GM11168 (cell line): ENCODE data around the gene SEL1L3.

ENCODE experiments used
- in situ Hi-C: fragments of 300-500 bp; cut with MboI; formaldehyde crosslinking; loops from one replicate; pipeline ENCODE4 v1.12.0; 2022; ENCODE audit warnings: low sequenced_read_pairs; ENCODE audit not compliant: unreplicated experiment

Gene SEL1L3

DNA sequence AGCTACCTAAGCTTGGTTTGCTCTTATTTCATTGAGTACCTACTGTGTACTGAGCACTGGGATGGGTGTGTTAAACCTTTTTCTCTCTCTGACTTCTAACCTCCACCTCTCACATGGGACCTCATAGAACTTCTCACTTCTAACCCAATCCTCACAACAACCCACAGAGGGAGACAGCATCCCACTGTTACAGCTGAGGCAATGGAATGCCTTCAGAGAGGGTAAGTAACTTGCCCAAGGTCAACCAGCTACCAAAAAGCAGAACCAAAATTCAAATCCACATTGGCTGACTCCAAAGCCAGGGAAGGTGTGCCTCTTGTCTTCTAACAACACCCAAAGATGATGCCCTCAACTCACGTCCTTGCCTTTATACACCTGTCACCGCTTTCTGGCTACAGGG is 5.4 kb downstream of the SEL1L3 start:
- in situ Hi-C loops: no loop called here

DNA sequence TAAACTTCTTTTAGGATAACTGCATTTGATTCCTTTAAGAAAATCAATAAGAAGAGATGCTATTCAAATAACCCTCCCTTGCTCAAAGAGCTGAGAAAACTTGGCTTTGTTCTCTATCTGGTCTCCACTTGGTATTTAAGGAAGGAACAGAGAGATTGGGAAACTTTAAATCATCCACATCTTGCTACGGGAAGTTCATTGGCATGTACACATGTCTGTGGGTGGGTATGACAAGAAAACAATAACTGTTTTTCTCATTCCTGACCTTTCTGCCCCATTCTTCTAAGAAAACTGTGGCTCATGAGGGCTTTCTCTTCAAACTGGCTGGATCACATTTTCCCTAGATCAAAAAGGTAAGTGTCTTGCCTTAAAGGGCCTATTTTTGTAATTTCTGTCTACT is 6.0 kb downstream of the SEL1L3 start:
- in situ Hi-C loops: no loop called here

DNA sequence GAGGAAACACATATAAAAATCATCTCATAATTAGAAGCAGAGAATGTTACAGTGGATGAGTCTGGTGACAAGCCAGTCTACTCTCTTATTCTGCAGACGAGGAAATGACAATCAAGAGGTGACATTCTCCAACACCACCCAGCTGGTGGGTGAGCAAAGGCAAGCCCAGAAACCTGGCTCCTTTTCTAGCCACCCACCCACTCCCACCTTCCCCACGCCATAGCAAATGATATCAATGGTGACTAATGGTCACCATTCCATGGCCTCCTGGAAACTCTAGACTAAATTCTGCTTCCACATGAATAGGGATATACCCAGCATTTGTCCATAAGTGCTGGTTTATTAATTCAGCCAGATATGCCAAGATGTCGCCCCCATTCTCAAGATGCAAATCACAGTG is 10.7 kb downstream of the SEL1L3 start:
- in situ Hi-C loops: no loop called here

DNA sequence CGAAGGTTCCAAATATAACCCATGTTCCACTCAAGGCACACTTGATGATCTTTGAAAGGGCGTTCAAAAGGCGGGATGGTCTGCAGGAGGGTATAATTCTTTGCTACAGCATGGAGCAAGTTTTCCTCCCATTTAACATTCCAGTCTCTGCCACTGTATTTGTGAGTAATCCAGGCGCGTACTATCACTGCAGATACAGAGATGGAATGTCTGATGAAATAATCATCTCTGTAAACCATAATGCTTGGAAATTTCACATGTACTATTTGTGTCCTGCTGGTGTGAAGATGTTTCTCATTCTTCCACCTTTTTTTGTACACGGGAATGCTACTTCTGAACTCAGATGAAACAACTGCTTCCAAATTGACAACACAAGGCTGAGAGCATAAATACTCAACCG is 15.5 kb downstream of the SEL1L3 start:
- in situ Hi-C loops: no loop called here

DNA sequence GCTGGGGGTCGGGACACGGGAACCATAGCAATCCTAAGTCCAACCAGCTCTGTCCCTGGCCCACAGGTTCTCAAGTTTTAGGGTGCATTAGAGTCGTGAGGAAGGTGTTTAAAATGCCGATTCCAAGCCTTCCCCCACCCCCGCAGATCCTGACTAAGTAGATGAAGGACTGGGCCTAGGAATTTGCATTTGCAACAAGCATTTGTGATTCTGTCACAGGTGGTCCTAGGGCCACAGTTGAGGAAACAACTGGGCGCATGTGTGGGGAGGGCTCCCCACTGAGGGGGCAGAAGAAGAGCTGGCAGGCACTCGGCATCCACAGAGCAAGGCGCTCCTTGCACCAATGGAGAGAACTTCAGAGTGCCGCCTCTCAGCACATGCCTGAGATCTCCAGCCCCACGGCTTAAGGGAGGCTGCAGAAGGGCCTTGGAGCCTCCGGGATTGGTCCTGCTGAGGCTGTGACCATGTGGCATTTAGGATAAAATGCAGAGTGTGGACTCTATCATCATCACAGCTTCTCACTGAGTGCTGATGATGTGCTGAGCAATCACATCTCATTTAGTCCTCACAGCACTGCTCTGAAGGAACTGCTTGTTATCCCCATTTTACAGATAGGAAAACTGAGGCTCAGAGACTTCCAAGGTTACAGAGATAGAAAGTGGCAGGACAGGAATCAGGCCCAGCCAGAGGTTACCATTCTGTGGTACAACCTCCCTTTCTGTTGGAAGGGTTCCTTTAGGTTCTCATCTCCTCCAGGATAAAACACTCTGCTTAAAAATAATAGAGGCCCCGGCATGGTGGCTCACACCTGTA is 16.7 kb downstream of the SEL1L3 start:
- in situ Hi-C loops: no loop called here

DNA sequence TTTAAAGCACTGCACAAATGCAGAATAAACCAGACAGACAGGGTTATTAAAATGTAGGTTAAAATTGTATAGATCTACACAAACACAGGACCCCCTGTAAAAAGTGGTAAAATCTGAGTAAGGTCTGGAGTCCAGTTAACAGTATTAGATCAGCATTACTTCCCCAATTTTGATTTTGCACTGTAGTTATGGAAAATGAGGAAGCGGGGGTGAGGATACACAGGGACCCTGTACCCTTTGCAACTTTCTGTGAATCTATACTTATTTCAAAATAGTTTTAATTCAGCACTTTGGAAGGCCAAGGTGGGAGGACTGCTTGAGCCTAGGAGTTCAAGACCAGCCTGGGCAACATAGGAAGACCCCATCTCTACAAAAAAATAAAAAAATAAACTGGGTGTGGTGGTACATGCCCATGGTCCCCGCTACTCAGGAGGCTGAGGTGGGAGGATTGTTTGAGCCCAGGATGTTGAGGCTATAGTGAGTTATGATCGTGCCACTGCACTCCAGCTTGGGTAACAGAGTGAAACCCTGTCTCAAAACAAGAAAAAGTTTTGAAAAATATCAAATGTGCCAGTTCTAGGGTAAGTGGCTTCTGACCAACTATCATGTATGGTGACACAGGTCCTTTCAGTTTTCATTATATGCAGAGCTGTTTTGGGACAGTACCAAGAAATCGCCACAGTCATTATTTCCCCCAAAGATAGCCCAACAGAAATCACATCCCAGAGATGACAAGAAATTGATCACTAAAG is 17.7 kb downstream of the SEL1L3 start:
- in situ Hi-C loops: no loop called here

DNA sequence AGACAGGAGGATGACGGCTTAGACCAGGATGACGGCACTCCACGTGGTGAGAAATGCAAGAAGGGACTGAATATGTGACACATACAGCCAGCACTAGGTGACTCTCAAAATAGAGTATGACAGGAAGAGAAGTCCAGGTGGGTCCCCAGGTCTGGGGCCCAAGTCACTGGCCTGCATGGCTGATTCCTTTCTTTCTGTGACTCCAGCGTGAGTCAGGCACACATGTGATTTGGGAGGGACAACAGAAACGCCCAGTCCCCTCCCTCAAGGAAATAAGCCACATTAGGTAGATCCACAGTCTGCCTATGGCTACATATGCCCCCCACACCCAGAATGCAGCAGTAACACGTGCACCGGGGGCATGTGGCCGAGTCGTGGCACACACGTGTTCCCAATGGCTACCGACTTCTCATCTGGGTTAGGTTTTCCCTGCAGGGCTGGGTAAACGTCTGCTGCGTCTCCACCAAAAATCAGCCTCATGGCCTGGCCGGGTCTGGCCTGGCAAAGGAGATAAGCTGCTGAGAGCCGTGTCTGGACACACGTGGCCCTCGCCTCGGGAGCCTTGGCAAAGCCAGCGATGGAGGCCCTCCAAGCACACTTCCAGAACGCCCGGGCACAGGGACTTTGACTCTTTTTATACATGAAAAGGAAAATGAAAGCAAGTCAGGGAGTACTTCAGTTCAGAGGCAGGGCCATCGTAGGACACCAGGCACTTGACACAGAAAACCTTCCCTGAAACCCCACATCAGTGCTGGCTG is 19.3 kb downstream of the SEL1L3 start:
- in situ Hi-C loops: no loop called here

DNA sequence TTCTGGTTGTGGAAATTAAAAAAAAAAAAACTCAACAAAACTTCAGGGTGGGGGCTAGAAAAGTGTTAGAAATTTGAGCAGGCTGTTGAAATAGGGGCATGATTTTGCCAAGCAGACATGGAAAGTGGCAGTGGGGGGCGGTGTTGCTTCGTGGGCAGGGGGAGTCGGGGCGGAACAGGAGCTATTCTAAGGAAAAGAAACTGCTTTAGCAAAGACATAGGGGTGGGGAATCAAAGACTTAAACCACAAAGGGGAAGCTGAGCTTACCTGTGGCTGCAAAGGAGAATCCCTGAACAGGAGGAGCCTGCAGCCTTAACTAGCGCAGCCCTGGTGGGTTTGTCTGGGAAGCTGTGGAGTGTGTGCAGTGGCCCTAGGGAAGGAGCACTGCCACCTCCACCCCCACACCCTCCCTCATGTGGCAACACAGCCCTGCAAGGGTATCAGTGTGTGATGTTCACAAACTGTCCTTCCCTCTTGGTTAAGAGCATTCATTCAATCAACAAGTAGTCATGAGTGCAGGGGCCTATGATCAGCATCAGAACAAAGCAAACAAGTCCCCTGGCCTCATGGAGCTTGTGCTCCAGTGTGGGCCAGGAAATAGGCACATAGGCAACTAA is 20.5 kb downstream of the SEL1L3 start:
- in situ Hi-C loops: no loop called here

DNA sequence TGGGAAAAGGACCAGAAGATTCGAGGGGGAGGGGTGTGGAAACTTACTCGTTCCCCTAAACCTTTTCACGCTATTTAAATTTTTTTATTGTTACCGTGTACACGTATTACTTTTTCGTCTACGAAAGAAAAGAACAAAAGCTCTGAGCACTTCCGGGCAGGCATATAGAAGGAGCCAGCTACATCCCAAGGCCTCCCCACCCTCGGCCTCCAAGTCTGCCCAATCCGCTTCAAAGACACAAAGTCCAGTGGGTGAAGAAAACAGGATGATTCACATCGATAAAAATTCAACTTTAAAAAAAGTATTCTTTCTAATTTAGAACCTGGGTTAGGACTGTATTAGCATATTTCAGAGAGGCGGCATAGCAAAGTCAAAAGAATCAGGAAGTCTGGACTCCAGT is 23.1 kb downstream of the SEL1L3 start:
- in situ Hi-C loops: no loop called here

DNA sequence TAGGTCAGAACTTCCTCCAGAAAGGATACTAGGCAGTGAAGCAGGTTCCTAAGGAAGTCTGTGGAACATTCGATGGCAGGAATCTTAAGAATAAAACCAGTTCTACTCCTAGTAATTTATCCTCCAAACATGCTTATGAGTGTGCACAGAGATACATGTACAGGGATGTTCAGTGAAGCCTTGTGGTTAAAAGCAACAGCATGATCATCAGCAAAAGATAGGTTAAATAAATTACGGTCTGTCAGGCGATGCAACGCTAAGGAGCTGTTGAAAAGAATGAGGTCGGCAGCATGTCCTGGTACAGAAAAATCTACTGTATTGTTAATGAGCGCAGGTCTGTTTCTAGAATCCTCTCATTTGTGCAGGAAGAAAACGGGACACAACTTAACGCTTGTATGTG is 23.6 kb downstream of the SEL1L3 start:
- in situ Hi-C loops: no loop called here

DNA sequence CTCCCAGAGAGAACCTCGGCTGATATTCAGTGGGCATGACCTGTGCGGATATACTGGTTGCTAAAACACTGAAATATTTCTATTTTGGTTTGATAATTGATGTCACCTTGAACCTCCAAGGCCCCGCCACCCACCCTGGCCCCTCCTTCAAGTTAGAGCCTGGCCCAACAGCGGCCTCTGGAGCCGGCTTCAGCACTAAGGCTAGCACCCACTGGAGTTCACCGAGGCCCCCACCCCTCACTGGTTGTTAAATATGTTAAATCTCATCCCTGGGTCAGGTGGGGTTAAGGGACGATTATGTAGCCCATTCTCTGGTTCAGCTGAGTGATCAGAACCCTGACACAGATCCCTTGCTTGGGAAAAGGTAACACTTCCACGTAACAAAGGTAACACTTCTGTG is 24.3 kb downstream of the SEL1L3 start:
- in situ Hi-C loops: no loop called here

DNA sequence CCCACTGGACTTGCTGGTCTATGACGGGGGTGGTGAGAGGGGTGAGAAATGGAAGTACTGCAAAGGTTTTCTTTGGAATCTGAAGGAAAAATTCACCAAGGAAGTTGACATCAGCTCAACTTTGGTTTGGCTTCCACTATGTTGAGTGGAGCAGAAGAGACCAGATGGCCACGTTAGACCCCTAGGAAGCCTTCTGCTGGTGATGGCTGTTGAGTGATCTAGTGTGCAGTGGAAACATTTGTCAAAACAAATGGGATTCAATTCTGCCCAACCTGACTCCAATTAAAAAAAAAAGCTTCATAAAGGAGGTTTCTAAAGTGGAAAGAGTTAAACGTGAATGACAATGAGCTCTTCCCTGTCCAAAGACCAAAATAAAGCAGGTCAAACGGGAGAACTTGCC is 25.7 kb downstream of the SEL1L3 start:
- in situ Hi-C loops: no loop called here

DNA sequence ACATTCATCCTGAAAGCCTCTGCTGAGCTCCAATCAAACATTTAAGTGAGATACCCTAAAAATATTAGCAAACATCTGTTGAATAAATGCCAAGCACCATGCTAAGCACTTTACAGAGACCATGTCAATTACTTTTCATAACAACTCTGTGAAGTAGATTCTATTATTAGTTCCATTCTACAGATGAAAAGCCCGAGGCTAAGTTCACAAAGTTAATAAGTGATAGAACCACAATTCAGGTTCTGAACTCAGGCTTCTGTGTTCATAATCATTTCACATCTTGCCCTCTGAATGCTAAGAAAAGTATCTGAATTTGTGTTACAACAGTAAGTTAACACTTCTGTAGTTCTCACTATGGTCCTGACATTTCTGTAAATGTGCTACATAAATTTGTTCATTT is 27.4 kb downstream of the SEL1L3 start:
- in situ Hi-C loops: no loop called here

DNA sequence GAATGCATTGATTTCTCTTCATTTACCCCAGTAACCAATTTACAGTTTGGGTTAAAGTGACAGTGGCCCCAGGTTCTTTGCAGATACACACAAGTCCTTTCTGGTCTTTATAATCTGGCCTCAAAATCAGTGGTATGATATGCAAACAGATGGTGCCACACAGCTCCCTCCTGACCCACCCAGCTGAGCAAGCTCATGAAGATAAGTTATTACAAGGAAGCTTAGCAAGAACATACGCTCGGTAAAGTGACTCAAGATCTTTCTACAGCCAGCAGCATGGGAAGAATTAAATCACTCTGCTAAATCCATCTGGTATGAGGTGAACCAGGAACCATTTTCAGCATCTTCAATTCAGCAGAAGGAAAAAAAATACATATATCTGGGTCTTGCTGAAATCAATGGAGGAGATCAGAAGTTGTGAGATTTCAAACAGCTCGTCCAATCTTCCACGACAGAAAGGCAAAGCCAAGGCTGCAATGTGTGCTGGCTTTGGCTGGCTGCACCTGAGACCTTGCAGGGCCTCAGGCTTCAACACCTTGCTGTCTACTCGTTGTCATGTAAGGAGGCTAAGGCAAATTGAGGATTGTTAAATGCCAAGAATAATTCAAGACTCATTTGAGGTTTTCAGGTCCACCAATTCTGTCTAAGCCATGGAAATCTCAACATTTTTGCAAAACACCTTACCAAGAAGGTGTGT is 28.2 kb downstream of the SEL1L3 start:
- in situ Hi-C loops: no loop called here

DNA sequence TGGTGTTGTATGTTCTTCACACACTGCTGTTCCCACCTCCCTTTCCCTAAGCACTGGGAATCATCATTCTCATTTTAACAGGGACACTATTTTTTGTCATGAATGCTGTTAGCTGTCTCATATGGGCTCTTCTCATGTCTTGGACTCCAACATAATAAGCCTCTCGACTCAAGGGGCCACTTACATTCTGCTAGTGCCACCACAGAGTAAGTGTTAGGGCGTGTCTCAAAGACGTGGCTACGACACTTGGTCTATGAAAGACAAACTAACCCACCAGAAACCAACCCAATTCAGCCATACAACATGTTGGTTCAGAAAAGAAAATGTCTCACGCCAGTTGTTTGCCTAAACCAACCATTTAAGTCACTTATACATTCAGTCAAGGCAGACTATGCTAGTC is 32.2 kb downstream of the SEL1L3 start:
- in situ Hi-C loops: no loop called here

DNA sequence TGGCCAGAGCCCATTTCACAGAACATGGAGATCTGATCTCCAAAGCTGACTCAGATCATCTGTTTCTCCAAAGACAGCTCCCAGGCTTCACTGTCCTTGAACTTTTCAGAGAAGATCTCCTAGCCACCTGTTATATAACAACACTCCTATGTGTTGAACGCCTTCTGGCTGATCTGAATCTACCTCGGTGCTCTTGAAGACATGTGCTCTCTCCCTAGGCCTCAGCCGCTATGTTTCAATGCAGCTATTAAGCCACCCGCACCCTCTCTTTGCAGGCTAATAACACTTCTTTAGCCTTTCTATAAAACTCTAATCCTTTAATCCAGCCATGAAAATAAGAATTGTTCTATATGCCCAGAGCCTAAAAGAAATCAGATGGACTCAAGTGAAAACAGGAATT is 34.9 kb downstream of the SEL1L3 start:
- in situ Hi-C loops: no loop called here

DNA sequence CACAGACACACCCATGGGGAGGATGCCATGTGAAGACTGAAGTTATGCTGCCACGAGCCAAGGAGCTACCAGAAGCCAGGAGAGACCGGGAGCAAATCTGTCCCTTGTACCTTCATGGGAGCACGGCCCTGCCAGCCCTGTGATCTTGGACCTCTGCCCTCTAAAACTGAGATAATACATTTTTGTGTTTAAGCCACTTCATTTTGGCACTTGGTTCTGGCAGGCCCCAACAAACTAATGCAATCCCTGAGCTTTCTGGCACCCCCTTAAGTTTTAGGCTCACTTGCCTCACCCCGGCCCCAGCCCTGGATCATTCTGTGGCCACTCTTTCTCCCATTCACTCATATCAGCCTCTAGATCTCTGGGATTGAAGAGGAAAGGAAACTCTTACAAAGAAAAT is 35.4 kb downstream of the SEL1L3 start:
- in situ Hi-C loops: no loop called here

DNA sequence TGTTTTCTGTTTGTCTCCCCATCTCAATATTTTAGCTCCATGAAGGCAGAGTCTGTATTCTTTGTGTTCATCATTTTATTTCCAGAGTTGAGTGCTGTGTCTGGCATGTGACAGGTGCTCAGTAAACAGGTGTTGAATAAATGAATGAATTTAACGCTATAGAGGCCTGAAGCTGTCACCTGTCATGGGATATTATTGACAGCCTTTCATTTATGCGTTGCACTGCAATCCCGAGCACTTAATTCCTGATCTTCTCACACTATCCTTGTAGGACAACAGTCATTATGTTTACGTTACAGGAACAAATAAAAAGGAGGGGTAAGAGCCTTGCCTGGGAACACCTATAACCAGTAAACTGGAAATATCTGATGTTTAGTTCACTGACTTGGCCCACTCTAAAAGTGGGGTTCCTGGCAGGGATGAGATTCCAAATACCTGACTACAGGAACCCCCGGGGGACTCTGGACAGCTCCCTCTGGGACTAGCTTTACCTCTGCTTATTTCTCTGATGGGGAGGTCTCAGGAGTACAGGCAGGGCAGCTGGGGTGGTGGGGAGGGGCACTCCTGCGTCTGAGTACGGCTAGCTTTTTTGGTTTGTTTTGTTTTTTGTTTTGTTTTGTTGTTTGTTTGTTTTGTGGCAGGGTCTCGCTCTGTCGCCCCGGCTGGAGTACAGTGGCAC is 36.6 kb downstream of the SEL1L3 start:
- in situ Hi-C loops: no loop called here

DNA sequence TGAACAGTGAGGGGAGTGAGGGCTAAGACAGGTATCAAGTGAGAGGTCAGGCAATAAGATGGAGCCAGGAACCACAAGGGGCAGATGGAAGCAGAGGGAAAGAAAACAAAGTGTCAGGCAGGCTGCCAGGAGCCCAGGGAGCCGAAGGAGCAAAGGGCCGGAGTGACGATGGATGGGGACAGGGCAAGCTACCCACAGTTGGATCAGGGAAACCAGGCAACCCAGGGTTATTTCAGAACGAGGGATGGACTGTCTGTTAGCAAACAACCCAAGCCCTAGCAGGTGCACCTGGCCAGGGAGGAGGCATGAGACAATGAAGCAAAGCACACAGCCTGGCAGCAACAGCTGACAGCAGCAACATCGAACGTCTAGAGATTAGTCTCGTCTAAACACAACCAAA is 39.2 kb downstream of the SEL1L3 start:
- in situ Hi-C loops: no loop called here

DNA sequence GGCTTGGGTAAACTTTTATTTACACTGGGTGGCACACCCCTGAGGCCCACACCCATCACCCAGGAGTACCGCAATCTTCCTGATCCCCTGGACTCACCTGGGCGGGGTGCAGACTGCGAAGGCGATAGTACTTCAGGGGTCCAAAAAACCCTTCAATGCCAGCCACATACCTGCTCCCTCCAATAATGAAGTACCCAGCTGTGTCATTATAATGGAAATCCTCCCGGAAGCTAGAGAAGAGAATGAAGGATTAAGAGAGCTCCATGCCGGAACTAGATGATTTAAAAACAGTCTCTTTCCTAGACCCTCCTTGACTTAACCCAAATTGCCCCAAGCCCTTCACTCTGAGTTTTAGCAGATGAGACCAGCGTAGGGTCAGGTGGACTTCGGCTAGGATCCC is 40.9 kb downstream of the SEL1L3 start:
- in situ Hi-C loops: no loop called here
